Testis (tissue), 2 donors: ENCODE results near the gene PRR36.

Experiments
- POLR2A ChIP-seq: fragments of 450-650 bp; IDR thresholded peaks from one replicate; pipeline ENCODE4 v1.6.1; 2017; ENCODE audit warnings: antibody characterized with exemption, mild to moderate bottlenecking, moderate library complexity
- TF ChIP-seq, protein P1 (sequence below), 3 experiments: fragments of 450-650 bp in 2 of 3; fragments of 200-600 bp in 1 of 3; sonication (generic) in 1 of 3; IDR thresholded peaks; one replicate each; pipeline ENCODE4 v1.5.1; 2016 to 2019; ENCODE audit warnings: antibody characterized with exemption in 3 of 3, mild to moderate bottlenecking in 2 of 3, moderate library complexity in 1 of 3

DNA sequence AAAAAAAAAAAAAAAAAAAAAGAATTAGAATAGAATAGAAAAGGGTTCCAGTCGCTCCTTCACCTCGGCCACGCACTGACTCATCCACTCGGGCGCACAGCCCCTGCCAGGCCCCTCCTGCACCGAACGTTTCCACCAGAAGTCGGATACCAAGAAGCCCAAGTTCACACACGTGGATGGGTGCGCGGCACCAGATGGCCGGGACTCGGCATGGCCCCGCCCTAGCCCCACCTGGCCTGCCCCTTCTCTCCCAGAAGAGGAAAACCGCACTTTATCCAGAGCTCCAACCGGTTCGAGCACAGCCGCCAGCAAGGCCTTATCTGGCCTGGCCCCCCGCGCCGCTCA lies 5.9 kb downstream of the PRR36 start:
- TF ChIP-seq, protein P1, sequence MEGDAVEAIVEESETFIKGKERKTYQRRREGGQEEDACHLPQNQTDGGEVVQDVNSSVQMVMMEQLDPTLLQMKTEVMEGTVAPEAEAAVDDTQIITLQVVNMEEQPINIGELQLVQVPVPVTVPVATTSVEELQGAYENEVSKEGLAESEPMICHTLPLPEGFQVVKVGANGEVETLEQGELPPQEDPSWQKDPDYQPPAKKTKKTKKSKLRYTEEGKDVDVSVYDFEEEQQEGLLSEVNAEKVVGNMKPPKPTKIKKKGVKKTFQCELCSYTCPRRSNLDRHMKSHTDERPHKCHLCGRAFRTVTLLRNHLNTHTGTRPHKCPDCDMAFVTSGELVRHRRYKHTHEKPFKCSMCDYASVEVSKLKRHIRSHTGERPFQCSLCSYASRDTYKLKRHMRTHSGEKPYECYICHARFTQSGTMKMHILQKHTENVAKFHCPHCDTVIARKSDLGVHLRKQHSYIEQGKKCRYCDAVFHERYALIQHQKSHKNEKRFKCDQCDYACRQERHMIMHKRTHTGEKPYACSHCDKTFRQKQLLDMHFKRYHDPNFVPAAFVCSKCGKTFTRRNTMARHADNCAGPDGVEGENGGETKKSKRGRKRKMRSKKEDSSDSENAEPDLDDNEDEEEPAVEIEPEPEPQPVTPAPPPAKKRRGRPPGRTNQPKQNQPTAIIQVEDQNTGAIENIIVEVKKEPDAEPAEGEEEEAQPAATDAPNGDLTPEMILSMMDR (IDR thresholded peaks at IDR 0.05), result no peak
- no peak for TF ChIP-seq POLR2A
